Gastroesophageal sphincter (tissue), 3 donors: ENCODE data around the gene MTA3.

Experiments used
- EP300 ChIP-seq: sonication (generic); formaldehyde crosslinking; IDR thresholded peaks from one replicate; pipeline ENCODE4 v1.6.1; 2017; ENCODE audit warnings: antibody characterized with exemption, mild to moderate bottlenecking
- POLR2AphosphoS5 ChIP-seq: sonication (generic); formaldehyde crosslinking; IDR thresholded peaks from one replicate; pipeline ENCODE4 v1.6.1; 2017; ENCODE audit warnings: antibody characterized with exemption
- TF ChIP-seq, protein P1 (sequence below), 4 experiments: fragments of 200-600 bp in 2 of 4; fragments of 450-650 bp in 2 of 4; sonication (generic) in 1 of 4; IDR thresholded peaks; one replicate each; pipeline ENCODE4 v1.5.1; 2017 to 2019; ENCODE audit warnings: antibody characterized with exemption in 4 of 4, mild to moderate bottlenecking in 2 of 4, moderate library complexity in 2 of 4

DNA sequence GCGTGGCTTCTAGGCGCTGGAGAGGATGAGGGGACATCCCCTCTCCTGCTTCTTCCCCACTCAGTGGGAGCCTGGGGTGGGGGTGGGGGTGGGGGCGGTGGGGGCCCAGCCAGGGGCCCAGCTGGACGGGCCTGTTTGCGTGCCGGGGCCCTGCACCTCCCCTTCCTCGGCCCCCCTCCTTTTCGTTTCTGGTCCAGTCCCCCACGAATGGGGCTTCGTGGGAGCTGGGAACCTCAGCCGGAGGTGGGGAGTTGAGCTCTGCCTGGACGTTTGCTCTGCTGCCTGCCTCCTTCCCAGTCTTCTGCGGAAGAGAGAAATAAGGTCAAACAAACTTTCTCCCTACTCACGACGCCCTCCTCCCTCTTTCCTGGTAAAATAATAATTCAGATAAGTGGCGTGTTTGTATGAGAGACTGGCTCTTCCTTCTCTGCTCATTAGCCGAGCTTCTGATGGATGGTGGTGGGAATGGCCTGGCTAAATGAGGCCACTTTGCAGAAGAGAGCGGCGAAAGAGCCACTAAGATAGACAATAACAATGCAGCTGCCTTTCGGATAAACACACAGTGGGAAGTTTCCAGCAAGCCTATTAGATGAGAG lies 782 bp downstream of the MTA3 start:
- TF ChIP-seq, protein P1, sequence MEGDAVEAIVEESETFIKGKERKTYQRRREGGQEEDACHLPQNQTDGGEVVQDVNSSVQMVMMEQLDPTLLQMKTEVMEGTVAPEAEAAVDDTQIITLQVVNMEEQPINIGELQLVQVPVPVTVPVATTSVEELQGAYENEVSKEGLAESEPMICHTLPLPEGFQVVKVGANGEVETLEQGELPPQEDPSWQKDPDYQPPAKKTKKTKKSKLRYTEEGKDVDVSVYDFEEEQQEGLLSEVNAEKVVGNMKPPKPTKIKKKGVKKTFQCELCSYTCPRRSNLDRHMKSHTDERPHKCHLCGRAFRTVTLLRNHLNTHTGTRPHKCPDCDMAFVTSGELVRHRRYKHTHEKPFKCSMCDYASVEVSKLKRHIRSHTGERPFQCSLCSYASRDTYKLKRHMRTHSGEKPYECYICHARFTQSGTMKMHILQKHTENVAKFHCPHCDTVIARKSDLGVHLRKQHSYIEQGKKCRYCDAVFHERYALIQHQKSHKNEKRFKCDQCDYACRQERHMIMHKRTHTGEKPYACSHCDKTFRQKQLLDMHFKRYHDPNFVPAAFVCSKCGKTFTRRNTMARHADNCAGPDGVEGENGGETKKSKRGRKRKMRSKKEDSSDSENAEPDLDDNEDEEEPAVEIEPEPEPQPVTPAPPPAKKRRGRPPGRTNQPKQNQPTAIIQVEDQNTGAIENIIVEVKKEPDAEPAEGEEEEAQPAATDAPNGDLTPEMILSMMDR (IDR thresholded peaks at IDR 0.05) = no peak
- TF ChIP-seq EP300 (no peak), POLR2AphosphoS5 (no peak)
